ENCODE measurements around the gene ZBTB17. TPM values are rescaled to one million over a fixed set of nuclear protein-coding genes. Genes with fewer than 3 reads are reported as not detected.
A peak's percentile ranks its signal among the peaks of the same experiment; 100 is the strongest.

Gene ZBTB17
- total and polyA plus RNA-seq, 9 donors, result 23.8 to 29.1 (median 26.0) TPM

DNA sequence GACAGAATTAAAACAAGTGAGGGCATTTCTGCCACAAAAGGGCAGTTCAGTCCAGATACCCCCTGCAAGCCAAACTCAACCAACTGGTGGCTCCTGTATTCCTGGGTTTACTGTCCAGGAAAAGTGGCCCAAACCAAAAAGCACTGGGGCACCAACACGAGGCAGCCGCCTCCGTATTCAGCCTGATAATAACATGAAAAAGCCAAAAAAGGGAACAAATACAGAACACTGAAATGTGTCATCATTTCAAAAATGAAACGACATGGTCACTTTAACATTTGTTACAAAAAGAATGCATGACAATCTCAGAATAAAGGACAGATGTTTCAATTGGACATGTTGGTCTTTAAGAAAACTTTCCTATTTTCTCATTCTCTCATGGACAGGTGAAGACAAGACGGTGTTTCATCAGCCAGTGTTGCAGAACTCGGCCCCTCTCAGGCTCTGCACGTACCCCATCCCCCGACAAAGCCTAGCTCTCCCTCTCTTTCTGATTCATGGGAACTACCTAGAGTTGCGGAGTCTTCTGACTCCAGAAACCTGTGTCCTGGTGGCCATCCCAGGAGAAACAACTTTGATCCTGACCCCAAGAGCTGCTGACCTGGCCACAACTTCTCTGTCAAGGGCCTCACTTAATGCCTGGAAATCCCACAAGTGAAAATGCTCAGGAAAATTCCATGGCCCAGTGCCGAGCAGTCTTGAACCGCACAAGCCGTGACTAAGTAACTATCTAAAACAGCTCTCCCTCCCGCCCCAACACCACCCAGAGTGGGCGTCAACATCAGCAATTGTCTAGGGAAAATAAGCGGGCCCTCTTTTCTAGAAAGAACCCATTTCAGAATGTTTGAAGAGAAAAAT is 27.1 kb downstream of the ZBTB17 start:
- Histone ChIP-seq H3K9me3 (replicated peaks; ENCODE audit: control insufficient read depth, low read depth, low read length) (no peaks in the 10 kb centered on the region), H3K27ac (ENCODE audit: low read length) (peak overlapping the region; percentile 94), H3K27me3 (ENCODE audit: control insufficient read depth, insufficient read depth, low read length) (no peaks in the 10 kb centered on the region), H3K36me3 (ENCODE audit: control insufficient read depth, insufficient read depth, low read length) (peaks cover 50% of the 10 kb centered on the region), H3K4me1 (ENCODE audit: control insufficient read depth, insufficient read depth, low read length) (peaks cover 76% of the 10 kb centered on the region), H3K4me3 (ENCODE audit: low read length) (no peak overlapping the region)
- peak; percentile 82 for DNase-seq
- WGBS (ENCODE audit: insufficient coverage), result 66% methylated on average over 5 of the region's 15 CpGs

- H3K4me1 ChIP-seq (ENCODE audit: control insufficient read depth, insufficient read depth, low read length), result peaks cover 70% of the 10 kb centered on the region
- DNase-seq, result no peak
- H3K4me3 ChIP-seq (ENCODE audit: low read length), result no peak overlapping the region
- no peaks in the 10 kb centered on the region for H3K27me3 ChIP-seq (ENCODE audit: control insufficient read depth, insufficient read depth, low read length)
- H3K9me3 ChIP-seq (replicated peaks; ENCODE audit: control insufficient read depth, low read depth, low read length), result no peaks in the 10 kb centered on the region
- peak overlapping the region; percentile 94 for H3K27ac ChIP-seq (ENCODE audit: low read length)
- peaks cover 57% of the 10 kb centered on the region for H3K36me3 ChIP-seq (ENCODE audit: control insufficient read depth, insufficient read depth, low read length)
- WGBS (ENCODE audit: insufficient coverage), result 67% methylated on average over 16 of the region's 16 CpGs
Observed at GRCh38 chr1:15948091-15948591, 27.8 kb downstream of the ZBTB17 start.

- WGBS (ENCODE audit: insufficient coverage), result 90% methylated on average over 8 of the region's 10 CpGs
- Histone ChIP-seq H3K9me3 (replicated peaks; ENCODE audit: control insufficient read depth, low read depth, low read length) (no peaks in the 10 kb centered on the region), H3K4me3 (ENCODE audit: low read length) (no peak overlapping the region), H3K27me3 (ENCODE audit: control insufficient read depth, insufficient read depth, low read length) (no peaks in the 10 kb centered on the region), H3K36me3 (ENCODE audit: control insufficient read depth, insufficient read depth, low read length) (peaks cover 60% of the 10 kb centered on the region), H3K4me1 (ENCODE audit: control insufficient read depth, insufficient read depth, low read length) (peaks cover 64% of the 10 kb centered on the region), H3K27ac (ENCODE audit: low read length) (peak overlapping the region; percentile 94)
- DNase-seq, result no peak
Observed at GRCh38 chr1:15947382-15948090, 28.4 kb downstream of the ZBTB17 start.

DNA sequence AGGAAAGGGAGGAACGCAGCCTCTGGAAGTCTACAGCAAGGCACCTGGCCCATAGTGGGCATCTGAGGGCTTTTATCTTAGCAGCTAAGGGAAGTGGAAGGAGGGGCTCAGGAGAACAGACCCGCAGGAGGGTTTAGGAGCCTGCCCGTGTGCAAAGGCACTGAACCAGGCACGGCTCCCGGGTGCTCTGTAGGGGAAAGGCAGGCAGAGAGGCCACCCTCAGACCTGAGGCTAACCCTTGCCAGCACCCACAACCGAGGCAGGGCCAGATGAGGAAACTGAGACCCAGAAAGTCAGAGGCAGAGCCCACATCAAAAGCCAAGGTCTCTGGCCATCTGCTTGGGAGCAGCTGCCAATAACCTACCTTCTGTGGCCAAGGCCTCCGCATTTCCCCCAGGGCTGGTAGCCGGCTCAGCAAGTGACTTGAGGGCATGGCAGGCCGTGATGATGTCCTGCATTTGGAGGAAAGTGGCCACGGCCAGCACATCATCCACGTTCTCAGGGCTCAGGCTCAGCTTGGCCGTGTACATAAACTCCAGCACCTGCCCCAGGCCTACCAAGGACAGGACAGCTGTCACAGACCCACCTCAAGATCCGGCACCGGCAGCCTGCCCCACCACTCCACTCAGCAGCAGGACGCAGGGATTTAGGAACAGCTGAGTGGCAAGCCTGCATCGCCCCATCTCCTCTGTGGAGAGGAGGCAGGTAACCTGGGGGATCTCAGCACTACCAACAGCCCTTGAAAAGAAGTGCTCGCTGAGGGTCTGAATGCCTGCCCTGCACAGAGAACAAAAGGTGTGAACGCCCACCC is 29.1 kb downstream of the ZBTB17 start:
- Histone ChIP-seq H3K4me1 (ENCODE audit: control insufficient read depth, insufficient read depth, low read length) (peaks cover 58% of the 10 kb centered on the region), H3K27me3 (ENCODE audit: control insufficient read depth, insufficient read depth, low read length) (no peaks in the 10 kb centered on the region), H3K4me3 (ENCODE audit: low read length) (no peak overlapping the region), H3K36me3 (ENCODE audit: control insufficient read depth, insufficient read depth, low read length) (peaks cover 66% of the 10 kb centered on the region), H3K9me3 (replicated peaks; ENCODE audit: control insufficient read depth, low read depth, low read length) (no peaks in the 10 kb centered on the region), H3K27ac (ENCODE audit: low read length) (no peak overlapping the region)
- no peak for DNase-seq
- 81% methylated on average over 15 of the region's 18 CpGs for WGBS (ENCODE audit: insufficient coverage)

DNA sequence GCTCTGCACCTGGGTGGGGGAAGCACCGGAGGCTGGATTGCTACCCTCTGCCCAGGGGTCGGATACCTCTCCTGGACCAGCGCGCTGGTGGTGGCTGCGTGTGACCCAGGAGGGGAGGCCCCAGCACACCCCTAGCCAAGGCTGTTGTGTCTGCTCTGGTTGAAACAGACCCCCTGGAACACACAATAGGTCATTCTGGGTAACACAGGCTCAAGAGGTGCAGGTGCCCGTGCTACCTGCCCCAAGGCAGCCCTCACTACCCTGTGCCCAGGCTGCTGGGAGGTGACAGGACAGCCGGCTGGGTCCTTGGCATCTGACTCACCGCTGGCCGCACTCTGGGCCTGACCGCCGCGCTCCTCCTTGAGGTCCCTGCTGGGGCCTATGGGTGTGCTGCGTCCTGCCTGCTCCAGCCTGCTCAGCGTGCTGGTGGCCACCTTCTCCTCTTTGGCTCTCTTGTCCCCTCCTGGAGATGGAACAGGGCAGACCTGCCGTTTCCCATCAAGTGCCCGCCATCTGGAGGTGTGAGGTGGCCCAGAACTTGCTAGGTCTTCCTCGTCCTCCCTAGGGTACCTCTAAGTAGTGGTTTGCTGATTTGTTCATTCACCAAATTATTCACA is 30.0 kb downstream of the ZBTB17 start:
- 93% methylated on average over 9 of the region's 17 CpGs for WGBS (ENCODE audit: insufficient coverage)
- Histone ChIP-seq H3K27ac (ENCODE audit: low read length) (no peak overlapping the region), H3K27me3 (ENCODE audit: control insufficient read depth, insufficient read depth, low read length) (no peaks in the 10 kb centered on the region), H3K4me3 (ENCODE audit: low read length) (no peak overlapping the region), H3K9me3 (replicated peaks; ENCODE audit: control insufficient read depth, low read depth, low read length) (no peaks in the 10 kb centered on the region), H3K36me3 (ENCODE audit: control insufficient read depth, insufficient read depth, low read length) (peaks cover 74% of the 10 kb centered on the region), H3K4me1 (ENCODE audit: control insufficient read depth, insufficient read depth, low read length) (peaks cover 50% of the 10 kb centered on the region)
- DNase-seq, result no peak

GRCh38 chr1:15945011-15945831 is 30.7 kb downstream of the ZBTB17 start:
- WGBS (ENCODE audit: insufficient coverage), result 90% methylated on average over 39 of the region's 39 CpGs
- H3K36me3 ChIP-seq (ENCODE audit: control insufficient read depth, insufficient read depth, low read length), result peaks cover 81% of the 10 kb centered on the region

GRCh38 chr1:15944308-15945010 is 31.4 kb downstream of the ZBTB17 start:
- no peak for DNase-seq
- 92% methylated on average over 53 of the region's 55 CpGs for WGBS (ENCODE audit: insufficient coverage)
- H3K36me3 ChIP-seq (ENCODE audit: control insufficient read depth, insufficient read depth, low read length), result peaks cover 84% of the 10 kb centered on the region

More at GRCh38 chr1:15945011-15945831, 30.7 kb downstream of the ZBTB17 start:
- DNase-seq, result no peak
- no peaks in the 10 kb centered on the region for H3K27me3 ChIP-seq (ENCODE audit: control insufficient read depth, insufficient read depth, low read length)
- H3K27ac ChIP-seq (ENCODE audit: low read length), result no peak overlapping the region
- H3K9me3 ChIP-seq (replicated peaks; ENCODE audit: control insufficient read depth, low read depth, low read length), result no peaks in the 10 kb centered on the region
- H3K4me1 ChIP-seq (ENCODE audit: control insufficient read depth, insufficient read depth, low read length), result peaks cover 43% of the 10 kb centered on the region
- H3K4me3 ChIP-seq (ENCODE audit: low read length), result no peak overlapping the region

DNA sequence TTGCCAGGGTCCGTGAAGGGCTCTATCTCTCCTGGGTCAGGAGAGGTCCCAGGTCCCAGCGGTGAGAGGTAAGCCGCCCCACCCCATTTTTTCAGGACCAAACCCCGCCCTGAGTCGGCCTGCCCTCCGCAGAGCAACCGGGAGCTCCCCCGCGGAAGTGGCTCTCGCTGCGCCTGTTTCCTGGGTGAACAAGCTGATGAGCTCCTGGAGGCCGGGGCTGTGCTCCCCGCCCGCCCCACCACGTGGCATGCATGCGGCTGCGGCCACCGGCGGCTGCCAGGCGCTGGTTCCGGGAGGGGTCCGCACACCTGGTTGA is 32.0 kb downstream of the ZBTB17 start:
- no peak overlapping the region for H3K4me3 ChIP-seq (ENCODE audit: low read length)

More at GRCh38 chr1:15944308-15945010, 31.4 kb downstream of the ZBTB17 start:
- H3K9me3 ChIP-seq (replicated peaks; ENCODE audit: control insufficient read depth, low read depth, low read length), result no peaks in the 10 kb centered on the region
- H3K4me3 ChIP-seq (ENCODE audit: low read length), result no peak overlapping the region
- H3K27ac ChIP-seq (ENCODE audit: low read length), result no peak overlapping the region
- H3K27me3 ChIP-seq (ENCODE audit: control insufficient read depth, insufficient read depth, low read length), result no peaks in the 10 kb centered on the region
- H3K4me1 ChIP-seq (ENCODE audit: control insufficient read depth, insufficient read depth, low read length), result peaks cover 35% of the 10 kb centered on the region

More for the DNA sequence above, 32.0 kb downstream of the ZBTB17 start:
- 92% methylated on average over 19 of the region's 22 CpGs for WGBS (ENCODE audit: insufficient coverage)
- H3K27me3 ChIP-seq (ENCODE audit: control insufficient read depth, insufficient read depth, low read length), result no peaks in the 10 kb centered on the region
- no peaks in the 10 kb centered on the region for H3K9me3 ChIP-seq (replicated peaks; ENCODE audit: control insufficient read depth, low read depth, low read length)
- peaks cover 33% of the 10 kb centered on the region for H3K4me1 ChIP-seq (ENCODE audit: control insufficient read depth, insufficient read depth, low read length)
- H3K27ac ChIP-seq (ENCODE audit: low read length), result no peak overlapping the region
- no peak for DNase-seq
- H3K36me3 ChIP-seq (ENCODE audit: control insufficient read depth, insufficient read depth, low read length), result peaks cover 89% of the 10 kb centered on the region
